H1 (cell line): ENCODE measurements around the gene ADM2. TPM values are rescaled to one million over a fixed set of nuclear protein-coding genes. Genes with fewer than 3 reads are reported as not detected.

Source experiments
- CTCF ChIA-PET: fragments of 300-600 bp; sonication (Branson Sonifier 250); formaldehyde crosslinking; loops from one replicate; lab custom pipeline; 2021; ENCODE audit not compliant: partially characterized antibody; lab: Charles Lee
- POLR2A ChIA-PET: fragments of 300-600 bp; sonication (Branson Sonifier 250); formaldehyde crosslinking; loops from one replicate; lab custom pipeline; 2021; ENCODE audit warnings: inconsistent platforms; ENCODE audit not compliant: partially characterized antibody; lab: Charles Lee
- DNase-seq, 2 experiments: peaks; one replicate each; pipeline versions ENCODE4 v3.0.0 to v3.0.0-alpha.2; 2010 to 2022; ENCODE audit warnings: low spot score in 2 of 2, low read depth in 1 of 2, mixed read lengths in 1 of 2
- FAIRE-seq: peaks from 2 replicates; lab custom pipeline; 2011; peaks lifted over from hg19 to GRCh38; lab: Jason Lieb, UNC
- H2AFZ ChIP-seq: 2 replicates; pipeline ENCODE4 v1.8.1; 2012; ENCODE audit warnings: low read length, inconsistent platforms
- H2AK5ac ChIP-seq: 2 replicates; pipeline ENCODE4 v1.6.1; 2013; ENCODE audit warnings: low read depth, low read length
- H2BK120ac ChIP-seq: replicated peaks from 2 replicates; pipeline ENCODE3; 2013; ENCODE audit warnings: low read depth, low read length, inconsistent platforms
- H2BK12ac ChIP-seq: 2 replicates; pipeline ENCODE4 v1.6.1; 2013; ENCODE audit warnings: low read depth, low read length
- H2BK15ac ChIP-seq: 2 replicates; pipeline ENCODE4 v1.6.1; 2013; ENCODE audit warnings: low read length
- H2BK20ac ChIP-seq: 2 replicates; pipeline ENCODE4 v1.6.1; 2013; ENCODE audit warnings: low read length
- H2BK5ac ChIP-seq: 2 replicates; pipeline ENCODE4 v1.6.1; 2013; ENCODE audit warnings: low read depth, low read length
- H3K14ac ChIP-seq: 2 replicates; pipeline ENCODE4 v1.6.1; 2013; ENCODE audit warnings: inconsistent platforms; ENCODE audit not compliant: insufficient read length
- H3K18ac ChIP-seq: 2 replicates; pipeline ENCODE4 v1.6.1; 2013; ENCODE audit warnings: low read length; ENCODE audit errors: extremely low read depth
- H3K23ac ChIP-seq: 2 replicates; pipeline ENCODE4 v1.6.1; 2013; ENCODE audit warnings: inconsistent platforms; ENCODE audit not compliant: insufficient read length
- H3K23me2 ChIP-seq: 2 replicates; pipeline ENCODE4 v1.6.1; 2013; ENCODE audit warnings: low read depth, low read length
- H3K27ac ChIP-seq: 2 replicates; pipeline ENCODE4 v1.6.1; 2011; ENCODE audit warnings: low read depth, low read length, inconsistent platforms
- H3K27me3 ChIP-seq, 4 experiments: replicated peaks in 1 of 4; 1 replicate in 1 of 4; 2 replicates in 3 of 4; pipeline versions ENCODE4 v1.6.1 to v1.8.1; 2011 to 2013; ENCODE audit warnings: low read length in 3 of 4, mild to moderate bottlenecking in 3 of 4, inconsistent platforms in 2 of 4, mixed read lengths in 2 of 4, moderate library complexity in 1 of 4; ENCODE audit not compliant: control insufficient read depth in 3 of 4, insufficient read depth in 3 of 4; ENCODE audit errors: extremely low read depth in 1 of 4
- H3K36me3 ChIP-seq, 4 experiments: 2 replicates each; pipeline versions ENCODE4 v1.6.1 to v1.8.1; 2011 to 2013; ENCODE audit warnings: mild to moderate bottlenecking in 4 of 4, low read length in 3 of 4, moderate library complexity in 2 of 4, control low read depth in 1 of 4, inconsistent platforms in 1 of 4; ENCODE audit not compliant: insufficient read depth in 4 of 4, control insufficient read depth in 2 of 4
- H3K4ac ChIP-seq: replicated peaks from 2 replicates; pipeline ENCODE3; 2013; ENCODE audit warnings: low read length, low read depth, mixed read lengths, inconsistent platforms; ENCODE audit not compliant: insufficient read length
- H3K4me1 ChIP-seq, 4 experiments: replicated peaks in 1 of 4; 1 replicate in 1 of 4; 2 replicates in 3 of 4; pipeline versions ENCODE4 v1.6.1 to v1.8.1; 2011 to 2013; ENCODE audit warnings: low read length in 3 of 4, inconsistent platforms in 2 of 4, mixed read lengths in 1 of 4; ENCODE audit not compliant: insufficient read depth in 4 of 4, control insufficient read depth in 3 of 4
- H3K4me2 ChIP-seq, 2 experiments: 2 replicates each; pipeline versions ENCODE4 v1.6.1 to v1.8.1; 2011 to 2013; ENCODE audit warnings: low read depth in 2 of 2, low read length in 2 of 2, control low read depth in 1 of 2, inconsistent platforms in 1 of 2, mild to moderate bottlenecking in 1 of 2; ENCODE audit not compliant: insufficient read depth in 1 of 2
- H3K4me3 ChIP-seq, 4 experiments: fragments of 200-600, 300-600 bp in 1 of 4; sonication (generic), shearing (Covaris generic), sonication (Bioruptor Twin) in 1 of 4; 2 replicates each; pipeline versions ENCODE4 v1.5.1 to v1.8.1; 2011 to 2016; ENCODE audit warnings: low read length in 4 of 4, low read depth in 3 of 4, control low read depth in 2 of 4, inconsistent platforms in 2 of 4, mild to moderate bottlenecking in 2 of 4, mixed read lengths in 1 of 4, moderate library complexity in 1 of 4; ENCODE audit not compliant: insufficient read depth in 2 of 4; ENCODE audit errors: extremely low read depth in 1 of 4
- H3K56ac ChIP-seq: replicated peaks from 2 replicates; pipeline ENCODE3; 2013; ENCODE audit warnings: low read depth, mild to moderate bottlenecking, mixed read lengths, low read length, inconsistent platforms; ENCODE audit not compliant: insufficient read length
- H3K79me1 ChIP-seq: 2 replicates; pipeline ENCODE4 v1.6.1; 2013; ENCODE audit warnings: low read depth, low read length, control low read depth
- H3K79me2 ChIP-seq, 2 experiments: 2 replicates each; pipeline versions ENCODE4 v1.6.1 to v1.8.1; 2012 to 2013; ENCODE audit warnings: low read length in 2 of 2, mild to moderate bottlenecking in 2 of 2, inconsistent platforms in 1 of 2; ENCODE audit not compliant: insufficient read depth in 2 of 2, control insufficient read depth in 1 of 2
- H3K9ac ChIP-seq, 4 experiments: replicated peaks in 1 of 4; 1 replicate in 1 of 4; 2 replicates in 3 of 4; pipeline versions ENCODE4 v1.6.1 to v1.8.1; 2011 to 2013; ENCODE audit warnings: low read depth in 3 of 4, low read length in 3 of 4, control low read depth in 2 of 4, mild to moderate bottlenecking in 2 of 4, moderate library complexity in 2 of 4, inconsistent platforms in 1 of 4; ENCODE audit errors: extremely low read depth in 1 of 4
- H3K9me3 ChIP-seq, 2 experiments: 2 replicates each; pipeline versions ENCODE4 v1.6.1 to v1.8.1; 2012 to 2013; ENCODE audit warnings: mild to moderate bottlenecking in 2 of 2, moderate library complexity in 2 of 2, control low read depth in 1 of 2, inconsistent platforms in 1 of 2, low read depth in 1 of 2, low read length in 1 of 2, mixed read lengths in 1 of 2; ENCODE audit not compliant: insufficient read depth in 2 of 2
- H4K20me1 ChIP-seq, 2 experiments: replicated peaks in 1 of 2; 2 replicates each; pipeline versions ENCODE3 to v1.8.1; 2011 to 2013; ENCODE audit warnings: inconsistent platforms in 2 of 2, low read length in 2 of 2, mild to moderate bottlenecking in 1 of 2; ENCODE audit not compliant: insufficient read depth in 2 of 2, control insufficient read depth in 1 of 2
- H4K5ac ChIP-seq: 2 replicates; pipeline ENCODE4 v1.6.1; 2013; ENCODE audit warnings: low read length, low read depth, mixed read lengths, inconsistent platforms; ENCODE audit not compliant: insufficient read length
- H4K8ac ChIP-seq: 2 replicates; pipeline ENCODE4 v1.8.0; 2013; ENCODE audit warnings: mild to moderate bottlenecking, moderate library complexity, low read length, inconsistent platforms; ENCODE audit not compliant: insufficient read depth; ENCODE audit errors: extremely low read depth
- H4K91ac ChIP-seq: replicated peaks from 2 replicates; pipeline ENCODE3; 2013; ENCODE audit warnings: low read length, mixed read lengths, inconsistent platforms; ENCODE audit not compliant: insufficient read length
- ASH2L ChIP-seq: fragments of 200-600, 300-600 bp; sonication (generic); IDR thresholded peaks from one replicate; pipeline ENCODE4 v1.7.1; 2017; ENCODE audit warnings: low read length
- BACH1 ChIP-seq: IDR thresholded peaks from 2 replicates; pipeline ENCODE4 v1.6.1; 2012; ENCODE audit warnings: low read length, improper control_type of control experiment
- JUND ChIP-seq: IDR thresholded peaks from 2 replicates; pipeline ENCODE4 v1.6.1; 2011; ENCODE audit warnings: mild to moderate bottlenecking, improper control_type of control experiment, low read length
- NRF1 ChIP-seq: IDR thresholded peaks from 2 replicates; pipeline ENCODE4 v1.6.1; 2011; ENCODE audit warnings: mild to moderate bottlenecking, low read depth, low read length, improper control_type of control experiment
- RBBP5 ChIP-seq: IDR thresholded peaks from 2 replicates; pipeline ENCODE4 v1.7.1; 2012; ENCODE audit warnings: low read depth, mild to moderate bottlenecking, inconsistent platforms, low read length, moderate library complexity, borderline replicate concordance
- SP1 ChIP-seq: IDR thresholded peaks from 2 replicates; pipeline ENCODE4 v1.6.1; 2011; ENCODE audit warnings: low read depth, low read length
- WGBS, 2 experiments: shearing (Covaris generic) in 1 of 2; methylation state at CpG; one replicate each; pipeline versions ENCODE4 v1.1.6 to v1.1.7; 2013 to 2015; ENCODE audit warnings: low lambda C conversion rate in 2 of 2, mixed read lengths in 2 of 2, inconsistent platforms in 1 of 2, low coverage in 1 of 2, missing lambda C conversion rate in 1 of 2; ENCODE audit not compliant: insufficient replicate concordance in 2 of 2, insufficient coverage in 1 of 2, insufficient read length in 1 of 2; ENCODE audit errors: extremely low coverage in 1 of 2, missing lambda C conversion rate in 1 of 2; 5-methylcytosine and 5-hydroxymethylcytosine counted together
- polyA plus RNA-seq, 7 experiments: library from polyadenylated mRNA; depleted of rRNA in 3 of 7; stranded (reverse) in 5 of 7; unstranded in 2 of 7; fragments of >200 nt in 5 of 7; fragments of 200-250 nt in 2 of 7; gene quantifications; 1 replicate in 5 of 7; 2 replicates in 1 of 7; 4 replicates in 1 of 7; pipeline versions ENCODE4 v1.2.1 to v1.2.3, GENCODE V29; 2011 to 2013; ENCODE audit warnings: missing spikeins in 2 of 7, mixed read lengths in 2 of 7
- total RNA-seq: library from RNA; stranded (reverse); fragmentation: NEBNext Ultra II Directional; extraction: Animal tissue kit (Norgen Biotek cat#: 25700); gene quantifications from 2 replicates; pipeline ENCODE4 v1.2.1, GENCODE V29; 2021

The ADM2 gene
- total and polyA plus RNA-seq, 2 of the 8 experiments (the other 6 are each of a cell fraction or from before 2014, with no cell fraction given), result 3.3 to 7.5 TPM

DNA sequence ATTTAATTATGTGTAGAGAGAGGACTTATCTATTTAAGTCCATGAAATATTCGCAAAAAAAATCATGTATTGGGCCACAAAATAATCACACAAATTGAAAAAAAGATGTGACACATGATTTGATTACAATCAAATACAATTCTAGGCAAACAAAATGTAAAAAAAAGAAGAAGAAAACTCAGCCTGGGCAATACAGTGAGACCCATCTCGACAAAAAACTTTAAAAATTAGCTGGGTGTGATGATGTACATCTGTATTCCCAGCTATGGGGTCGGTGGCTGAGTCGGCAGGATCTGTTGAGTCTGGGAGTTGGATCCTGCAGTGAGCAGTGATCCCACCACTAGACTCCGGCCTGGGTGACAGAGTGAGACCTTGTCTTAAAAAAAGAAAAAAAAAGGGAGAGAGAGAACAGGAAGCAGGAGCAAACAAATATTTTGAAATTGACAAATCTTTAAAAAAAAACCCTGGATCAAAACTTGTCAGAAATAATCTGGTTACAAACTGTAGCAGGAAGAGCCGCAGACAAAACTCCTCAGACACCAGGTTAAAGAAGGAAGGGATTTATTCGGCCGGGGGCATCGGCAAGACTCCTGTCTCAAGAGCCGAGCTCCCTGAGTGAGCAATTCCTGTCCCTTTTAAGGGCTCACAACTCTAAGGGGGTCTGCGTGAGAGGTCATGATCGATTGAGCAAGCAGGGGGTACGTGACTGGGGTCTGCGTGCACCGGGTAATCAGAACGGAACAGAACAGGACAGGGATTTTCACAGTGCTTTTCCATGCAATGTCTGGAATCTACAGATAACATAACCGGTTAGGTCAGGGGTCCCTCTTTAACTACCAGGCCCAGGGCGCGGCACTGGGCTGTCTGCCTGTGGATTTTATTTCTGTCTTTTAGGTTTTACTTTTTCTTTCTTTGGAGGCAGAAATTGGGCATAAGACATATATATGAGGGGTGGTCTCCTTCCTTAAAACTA, 51.8 kb downstream of the ADM2 start:
- H3K79me2 ChIP-seq, result no peaks in the 10 kb centered on the region
- H3K4me1 ChIP-seq, result peaks cover 0 to 14% (median 5%) of the 10 kb centered on the region in 4 experiments; a peak in 5 of 7 replicates
- no peak for TF ChIP-seq NRF1
- no peak for TF ChIP-seq RBBP5
- TF ChIP-seq BACH1, result no peak
- TF ChIP-seq SP1, result no peak
- no peak for TF ChIP-seq ASH2L
- TF ChIP-seq JUND, result no peak
- TF ChIP-seq, all 59 proteins: peak for 0
- Histone ChIP-seq H2BK12ac (no peak overlapping the region), H2AK5ac (no peak overlapping the region), H4K91ac (no peak overlapping the region), H3K27ac (no peak overlapping the region), H3K4me2 (peak overlapping the region; percentile 51 to 92; a peak in 1 of 4 replicates), H2BK5ac (no peak overlapping the region), H2BK15ac (no peak overlapping the region), H3K79me1 (no peaks in the 10 kb centered on the region), H4K5ac (no peak overlapping the region), H3K23ac (no peak overlapping the region), H2BK120ac (no peak overlapping the region), H4K20me1 (peaks cover 1 to 10% of the 10 kb centered on the region in 2 experiments), H3K4ac (no peak overlapping the region), H3K4me3 (peak overlapping the region in 1 of 4 experiments; percentile 68; a peak in 2 of 8 replicates), H2BK20ac (no peak overlapping the region), H3K9me3 (no peaks in the 10 kb centered on the region), H3K56ac (no peak overlapping the region), H3K14ac (no peak overlapping the region), H4K8ac (no peak overlapping the region), H3K23me2 (peaks cover 18% of the 10 kb centered on the region; the same call in 1 of the 2 replicates), H3K27me3 (peaks cover 41 to 55% (median 52%) of the 10 kb centered on the region in 4 experiments), H3K36me3 (no peaks in the 10 kb centered on the region), H2AFZ (no peak overlapping the region), H3K9ac (no peak overlapping the region), H3K18ac (no peak overlapping the region)
- POLR2A ChIA-PET, result interaction anchor here (0.7 kb wide), 1 partner anchor 49 kb away, joined by 5 read pairs; no protein-coding TSS in a partner anchor
- CTCF ChIA-PET, result interaction anchor here (1.0 kb wide), 1 partner anchor 88 kb away, joined by 4 read pairs; no protein-coding TSS in a partner anchor
- 92% methylated on average over 19 of the region's 19 CpGs; no CpG with 5 or more reads in 1 of the 2 experiments for WGBS, 2 experiments
- no peak for FAIRE-seq
- DNase-seq, result no peak
